Ascending aorta (tissue), 2 donors: Measurements from ENCODE around the gene TMEM88. TPM values are rescaled to one million over a fixed set of nuclear protein-coding genes. Genes with fewer than 3 reads are reported as not detected.
A peak's percentile ranks its signal among the peaks of the same experiment; 100 is the strongest.

Experiments
- DNase-seq, 2 donors: peaks; one replicate each; pipeline ENCODE4 v3.0.0-alpha.2; 2019; ENCODE audit warnings: low spot score in 2 of 2
- H3K27ac ChIP-seq, 2 donors: fragments of 200-600 bp; sonication (generic); one replicate each; pipeline ENCODE4 v1.5.1; 2016 to 2017; ENCODE audit warnings: mild to moderate bottlenecking in 1 of 2
- H3K27me3 ChIP-seq: fragments of 200-600 bp; sonication (generic); one replicate; pipeline ENCODE4 v1.5.1; 2017
- H3K36me3 ChIP-seq, 2 donors: fragments of 200-600 bp; sonication (generic); one replicate each; pipeline ENCODE4 v1.5.1; 2016
- H3K4me1 ChIP-seq, 2 donors: fragments of 200-600 bp; sonication (generic); one replicate each; pipeline ENCODE4 v1.5.1; 2016 to 2017; ENCODE audit warnings: mild to moderate bottlenecking in 1 of 2
- H3K4me3 ChIP-seq, 2 donors: fragments of 200-600 bp; sonication (generic); one replicate each; pipeline ENCODE4 v1.5.1; 2016 to 2017; ENCODE audit warnings: mild to moderate bottlenecking in 1 of 2
- H3K9me3 ChIP-seq, 2 donors: fragments of 200-600 bp; sonication (generic); one replicate each; pipeline ENCODE4 v1.5.1; 2016
- CTCF ChIP-seq, 3 experiments: fragments of 200-600 bp in 2 of 3; fragments of 450-650 bp in 1 of 3; sonication (generic) in 2 of 3; IDR thresholded peaks; one replicate each; pipeline ENCODE4 v1.5.1; 2016 to 2019; ENCODE audit warnings: antibody characterized with exemption in 3 of 3, mild to moderate bottlenecking in 1 of 3, moderate library complexity in 1 of 3
- intact Hi-C: fragments of 100-400 bp; cut with DNase I; formaldehyde crosslinking; loops from one replicate; pipeline ENCODE4 v1.15.1; 2023
- total RNA-seq: library from RNA; depleted of rRNA; stranded (reverse); fragments of >200 nt; gene quantifications from one replicate; pipeline ENCODE4 v1.1.0, GENCODE V29; 2016

TMEM88 gene
- total RNA-seq, 1 donor from 2014 or later, result 223 TPM

- Histone ChIP-seq H3K27me3 (no peaks in the 10 kb centered on the region), H3K4me1 (peaks cover 10 to 13% of the 10 kb centered on the region in 2 donors), H3K27ac (no peak overlapping the region), H3K4me3 (no peak overlapping the region), H3K36me3 (peaks cover 42 to 64% of the 10 kb centered on the region in 2 donors), H3K9me3 (no peaks in the 10 kb centered on the region)
- TF ChIP-seq CTCF (IDR thresholded peaks at IDR 0.05), result no peak
- intact Hi-C loops, result loop anchor here (10.0 kb wide), 2 partner anchors 234 to 834 kb away; partner anchors contain the start of genes FXR2 and RNASEK
- DNase-seq, result no peak
Observed at GRCh38 chr17:7849130-7849750, 5.6 kb upstream of the TMEM88 start.

- no peaks in the 10 kb centered on the region for H3K9me3 ChIP-seq
- H3K27ac ChIP-seq, result no peak overlapping the region
- H3K36me3 ChIP-seq, result peaks cover 42 to 64% of the 10 kb centered on the region in 2 donors
- H3K4me3 ChIP-seq, result no peak overlapping the region
- H3K27me3 ChIP-seq, result no peaks in the 10 kb centered on the region
- no peak for TF ChIP-seq CTCF (IDR thresholded peaks at IDR 0.05)
- intact Hi-C loops, result loop anchor here (10.0 kb wide), 3 partner anchors 235 to 835 kb away; partner anchors contain the start of genes FXR2, POLR2A, RNASEK and SLC35G6
- DNase-seq, result no peak
- peaks cover 10 to 13% of the 10 kb centered on the region in 2 donors for H3K4me1 ChIP-seq
Observed at GRCh38 chr17:7849751-7850504, 4.9 kb upstream of the TMEM88 start.

GRCh38 chr17:7850701-7851437, 4.0 kb upstream of the TMEM88 start:
- Histone ChIP-seq H3K27ac (no peak overlapping the region), H3K4me3 (no peak overlapping the region), H3K27me3 (no peaks in the 10 kb centered on the region), H3K36me3 (peaks cover 42 to 64% of the 10 kb centered on the region in 2 donors), H3K9me3 (no peaks in the 10 kb centered on the region), H3K4me1 (peaks cover 8 to 13% of the 10 kb centered on the region in 2 donors)
- no peak for TF ChIP-seq CTCF (IDR thresholded peaks at IDR 0.05)
- no peak for DNase-seq
- intact Hi-C loops, result loop anchor here (1.0 to 10.0 kb wide), 3 partner anchors 29 to 366 kb away; partner anchors contain the start of genes POLR2A and SLC35G6

- Histone ChIP-seq H3K4me3 (peak overlapping the region in 1 of 2 donors; percentile 41), H3K27ac (no peak overlapping the region), H3K27me3 (no peaks in the 10 kb centered on the region), H3K36me3 (peaks cover 38 to 56% of the 10 kb centered on the region in 2 donors), H3K4me1 (peaks cover 12 to 18% of the 10 kb centered on the region in 2 donors), H3K9me3 (no peaks in the 10 kb centered on the region)
- TF ChIP-seq CTCF (IDR thresholded peaks at IDR 0.05), result peak; percentile 98 to 99 (median 99)
- intact Hi-C loops, result loop anchor here (1.0 to 10.0 kb wide), 3 partner anchors 29 to 367 kb away; partner anchors contain the start of genes POLR2A and SLC35G6
- DNase-seq, result peak in 1 of 2 donors; percentile 91
Observed at GRCh38 chr17:7851438-7852261, 3.2 kb upstream of the TMEM88 start.
